NCI-H1092 treated with DMSO at 0.1 percent for 48 hours (cell line): Measurements from ENCODE around the gene WDR54.
"Not testable (repeated sequence)": the region's sequence is repeated elsewhere in the genome, so short reads cannot be mapped to it uniquely, and the experiment has no call there.

Experiments
- DNase-seq: peaks from one replicate; lab custom pipeline; 2025; lab: John Stamatoyannopoulos, UW

Gene WDR54

GRCh38 chr2:74406035-74406434 is 15.5 kb upstream of the WDR54 start:
- DNase-seq: no peak

- no peak for DNase-seq
Observed at GRCh38 chr2:74407682-74408081, 13.8 kb upstream of the WDR54 start.

GRCh38 chr2:74413001-74413698 is 8.4 kb upstream of the WDR54 start:
- no peak for DNase-seq

GRCh38 chr2:74414441-74414840 is 7.1 kb upstream of the WDR54 start:
- DNase-seq: no peak

- no peak for DNase-seq
Observed at GRCh38 chr2:74414881-74415761, 6.4 kb upstream of the WDR54 start.

GRCh38 chr2:74415762-74416395 is 5.7 kb upstream of the WDR54 start:
- no peak for DNase-seq

GRCh38 chr2:74416778-74417177 is 4.8 kb upstream of the WDR54 start:
- DNase-seq: no peak

- no peak for DNase-seq
Observed at GRCh38 chr2:74417197-74417596, 4.3 kb upstream of the WDR54 start.

- no peak for DNase-seq
Observed at GRCh38 chr2:74417763-74418162, 3.8 kb upstream of the WDR54 start.

GRCh38 chr2:74418312-74418711 is 3.2 kb upstream of the WDR54 start:
- DNase-seq: no peak

- no peak for DNase-seq
Observed at GRCh38 chr2:74419345-74419744, 2.2 kb upstream of the WDR54 start.

GRCh38 chr2:74420006-74420405 is 1.5 kb upstream of the WDR54 start:
- DNase-seq: no peak

GRCh38 chr2:74420443-74421103 is 957 bp upstream of the WDR54 start:
- not testable (repeated sequence) for DNase-seq

GRCh38 chr2:74423231-74424095 is 1.9 kb downstream of the WDR54 start:
- DNase-seq: no peak

GRCh38 chr2:74424139-74424992 is 2.8 kb downstream of the WDR54 start:
- DNase-seq: no peak

GRCh38 chr2:74424995-74425406 is 3.5 kb downstream of the WDR54 start:
- no peak for DNase-seq

GRCh38 chr2:74425523-74425922 is 4.0 kb downstream of the WDR54 start:
- DNase-seq: no peak

GRCh38 chr2:74426181-74426758 is 4.7 kb downstream of the WDR54 start:
- DNase-seq: no peak

GRCh38 chr2:74427551-74427950 is 6.0 kb downstream of the WDR54 start:
- no peak for DNase-seq

GRCh38 chr2:74428675-74429074 is 7.1 kb downstream of the WDR54 start:
- no peak for DNase-seq
